PFSK-1 (cell line): Measurements from ENCODE around the gene SLCO2B1.

ENCODE experiments used
- FOXP2 ChIP-seq: optimal IDR thresholded peaks from 2 replicates; pipeline ENCODE3; 2011; ENCODE audit warnings: borderline replicate concordance, control low read depth, inconsistent platforms; ENCODE audit not compliant: insufficient read depth; ENCODE audit errors: extremely low read length, extremely low read depth
- POLR2AphosphoS5 ChIP-seq: IDR thresholded peaks from 2 replicates; pipeline ENCODE4 v1.6.1; 2012; ENCODE audit warnings: low read depth, mild to moderate bottlenecking, control low read depth, low read length, moderate library complexity
- REST ChIP-seq, 2 experiments: IDR thresholded peaks; 2 replicates each; pipeline versions ENCODE4 v1.6.1 to v1.8.0; 2011 to 2012; ENCODE audit warnings: low read depth in 2 of 2, low read length in 2 of 2, control low read depth in 1 of 2, inconsistent platforms in 1 of 2, mild to moderate bottlenecking in 1 of 2, moderate library complexity in 1 of 2; ENCODE audit not compliant: insufficient read depth in 1 of 2
- SIN3A ChIP-seq: IDR thresholded peaks from 2 replicates; pipeline ENCODE4 v1.6.1; 2012; ENCODE audit warnings: mild to moderate bottlenecking, low read length, moderate library complexity, borderline replicate concordance; ENCODE audit not compliant: insufficient read depth
- TAF1 ChIP-seq: IDR thresholded peaks from 2 replicates; pipeline ENCODE4 v1.6.1; 2012; ENCODE audit warnings: low read length, control low read depth, borderline replicate concordance; ENCODE audit not compliant: insufficient read depth

Gene SLCO2B1

GRCh38 chr11:75174781-75175370 is 24.0 kb downstream of the SLCO2B1 start:
- TF ChIP-seq TAF1 (no peak), FOXP2 (no peak), SIN3A (no peak), POLR2AphosphoS5 (no peak), REST (IDR thresholded peaks at IDR 0.05; ENCODE audit: insufficient read depth in 1 of 2, low read depth in 2 of 2, low read length in 2 of 2) (no peak)

GRCh38 chr11:75182664-75183063 is 31.8 kb downstream of the SLCO2B1 start:
- no peak for TF ChIP-seq TAF1
- no peak for TF ChIP-seq FOXP2
- no peak for TF ChIP-seq SIN3A
- TF ChIP-seq POLR2AphosphoS5, result no peak
- no peak for TF ChIP-seq REST (IDR thresholded peaks at IDR 0.05; ENCODE audit: insufficient read depth in 1 of 2, low read depth in 2 of 2, low read length in 2 of 2)

DNA sequence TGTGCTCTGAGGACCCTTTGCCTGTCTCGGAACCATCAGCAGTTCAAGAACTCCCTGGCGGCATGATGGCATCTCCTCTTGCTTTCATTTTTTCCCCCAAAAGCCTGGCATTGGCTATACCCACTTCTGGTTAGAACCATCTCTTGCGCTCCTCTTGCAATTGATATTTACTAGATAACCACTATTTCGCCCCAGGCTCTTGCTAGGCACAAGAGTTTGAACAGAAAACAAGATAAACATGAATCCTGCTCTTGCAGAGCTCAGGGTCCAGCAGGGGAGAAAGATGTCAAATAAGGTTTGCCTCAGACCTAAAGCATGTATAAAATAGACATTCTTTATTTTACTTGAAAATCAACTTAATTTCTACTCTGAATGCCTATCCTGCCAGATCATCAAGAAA is 33.1 kb downstream of the SLCO2B1 start:
- TF ChIP-seq TAF1 (no peak), REST (IDR thresholded peaks at IDR 0.05; ENCODE audit: insufficient read depth in 1 of 2, low read depth in 2 of 2, low read length in 2 of 2) (no peak), POLR2AphosphoS5 (no peak), FOXP2 (no peak), SIN3A (no peak)

GRCh38 chr11:75184757-75185425 is 34.0 kb downstream of the SLCO2B1 start:
- TF ChIP-seq FOXP2, result no peak
- no peak for TF ChIP-seq POLR2AphosphoS5
- no peak for TF ChIP-seq SIN3A
- no peak for TF ChIP-seq TAF1
- TF ChIP-seq REST (IDR thresholded peaks at IDR 0.05; ENCODE audit: insufficient read depth in 1 of 2, low read depth in 2 of 2, low read length in 2 of 2), result no peak
